Fibroblast of pulmonary artery (primary cell): ENCODE measurements around the gene MFAP4.

Source experiments
- DNase-seq: peaks from one replicate; pipeline ENCODE4 v3.0.0-alpha.2; 2010; ENCODE audit warnings: low read depth
- H3K4me3 ChIP-seq: replicated peaks from 2 replicates; pipeline ENCODE4 v1.5.1; 2011; ENCODE audit warnings: low read depth, mild to moderate bottlenecking, control low read depth, low read length, moderate library complexity
- CTCF ChIP-seq: IDR thresholded peaks from 2 replicates; pipeline ENCODE4 v1.5.1; 2011; ENCODE audit warnings: mild to moderate bottlenecking, control low read depth, low read length, inconsistent platforms; ENCODE audit errors: missing control alignments

The MFAP4 gene

GRCh38 chr17:19343671-19344151 is 43.3 kb downstream of the MFAP4 start:
- no peak overlapping the region for H3K4me3 ChIP-seq
- no peak for DNase-seq
- TF ChIP-seq CTCF: no peak

GRCh38 chr17:19343256-19343630 is 43.7 kb downstream of the MFAP4 start:
- no peak for DNase-seq
- no peak overlapping the region for H3K4me3 ChIP-seq
- TF ChIP-seq CTCF: no peak

- no peak for TF ChIP-seq CTCF
- no peak for DNase-seq
Observed at GRCh38 chr17:19342611-19343255, 44.3 kb downstream of the MFAP4 start.

GRCh38 chr17:19341641-19342610 is 45.1 kb downstream of the MFAP4 start:
- TF ChIP-seq CTCF: no peak
- H3K4me3 ChIP-seq: no peak overlapping the region
- peak; percentile 37 for DNase-seq

More at GRCh38 chr17:19342611-19343255, 44.3 kb downstream of the MFAP4 start:
- no peak overlapping the region for H3K4me3 ChIP-seq

- no peak for TF ChIP-seq CTCF
- no peak for DNase-seq
- H3K4me3 ChIP-seq: no peak overlapping the region
Observed at GRCh38 chr17:19341211-19341631, 45.8 kb downstream of the MFAP4 start.

GRCh38 chr17:19339341-19339815 is 47.6 kb downstream of the MFAP4 start:
- no peak overlapping the region for H3K4me3 ChIP-seq
- DNase-seq: no peak
- TF ChIP-seq CTCF: no peak
